Hematopoietic multipotent progenitor cell treated with erythropoietin and hydrocortisone succinate and interleukin-3 and kit ligand, for 6 days (in vitro differentiated cells): ENCODE results near the gene ZNF410.
"Not testable (repeated sequence)": the region's sequence is repeated elsewhere in the genome, so short reads cannot be mapped to it uniquely, and the experiment has no call there.

ENCODE experiments used
- DNase-seq: peaks from one replicate; pipeline ENCODE4 v3.0.0-alpha.2; 2015

The ZNF410 gene

GRCh38 chr14:73887694-73888459 is 1.2 kb downstream of the ZNF410 start:
- DNase-seq, result no peak

- DNase-seq, result no peak
Measured at GRCh38 chr14:73888460-73888725, 1.7 kb downstream of the ZNF410 start.

- DNase-seq, result no peak
Measured at GRCh38 chr14:73888971-73889370, 2.3 kb downstream of the ZNF410 start.

- no peak for DNase-seq
Measured at GRCh38 chr14:73889376-73889775, 2.7 kb downstream of the ZNF410 start.

- not testable (repeated sequence) for DNase-seq
Measured at GRCh38 chr14:73894180-73894687, 7.6 kb downstream of the ZNF410 start.

GRCh38 chr14:73895939-73896338 is 9.3 kb downstream of the ZNF410 start:
- no peak for DNase-seq

GRCh38 chr14:73896521-73896920 is 9.9 kb downstream of the ZNF410 start:
- DNase-seq, result no peak

- DNase-seq, result no peak
Measured at GRCh38 chr14:73903028-73903427, 16.4 kb downstream of the ZNF410 start.

- no peak for DNase-seq
Measured at GRCh38 chr14:73909681-73910080, 23.0 kb downstream of the ZNF410 start.

GRCh38 chr14:73913256-73913655 is 26.6 kb downstream of the ZNF410 start:
- DNase-seq, result no peak

- DNase-seq, result no peak
Measured at GRCh38 chr14:73916324-73916723, 29.7 kb downstream of the ZNF410 start.

GRCh38 chr14:73919457-73919856 is 32.8 kb downstream of the ZNF410 start:
- not testable (repeated sequence) for DNase-seq

- DNase-seq, result no peak
Measured at GRCh38 chr14:73924337-73924736, 37.7 kb downstream of the ZNF410 start.

- DNase-seq, result peak; percentile 54
Measured at GRCh38 chr14:73935666-73936065, 49.0 kb downstream of the ZNF410 start.

- no peak for DNase-seq
Measured at GRCh38 chr14:73936548-73936947, 49.9 kb downstream of the ZNF410 start.

GRCh38 chr14:73937012-73937411 is 50.4 kb downstream of the ZNF410 start:
- DNase-seq, result no peak

- no peak for DNase-seq
Measured at GRCh38 chr14:73942180-73942579, 55.5 kb downstream of the ZNF410 start.

GRCh38 chr14:73943083-73943482 is 56.4 kb downstream of the ZNF410 start:
- DNase-seq, result peak; percentile 45

- DNase-seq, result no peak
Measured at GRCh38 chr14:73944432-73945158, 57.9 kb downstream of the ZNF410 start.

- DNase-seq, result no peak
Measured at GRCh38 chr14:73945159-73945670, 58.6 kb downstream of the ZNF410 start.

- DNase-seq, result peak; percentile 99
Measured at GRCh38 chr14:73949752-73950734, 63.4 kb downstream of the ZNF410 start, which contains the start of the genes COQ6 and FAM161B. Gene COQ6 (plus strand): TSS chr14:73950302. CDS start chr14:73950333, 31 bp downstream. Gene FAM161B (minus strand): TSS chr14:73950094. CDS start chr14:73950026, 68 bp downstream.

GRCh38 chr14:73953731-73954130 is 67.1 kb downstream of the ZNF410 start:
- DNase-seq, result no peak

- DNase-seq, result no peak
Measured at GRCh38 chr14:73955674-73956073, 69.0 kb downstream of the ZNF410 start.
